NCI-H69 (cell line): Measurements from ENCODE around the gene DYDC1.
"Not testable (repeated sequence)": the region's sequence is repeated elsewhere in the genome, so short reads cannot be mapped to it uniquely, and the experiment has no call there.

Experiments
- DNase-seq: peaks from one replicate; lab custom pipeline; 2025; lab: John Stamatoyannopoulos, UW

The DYDC1 gene

DNA sequence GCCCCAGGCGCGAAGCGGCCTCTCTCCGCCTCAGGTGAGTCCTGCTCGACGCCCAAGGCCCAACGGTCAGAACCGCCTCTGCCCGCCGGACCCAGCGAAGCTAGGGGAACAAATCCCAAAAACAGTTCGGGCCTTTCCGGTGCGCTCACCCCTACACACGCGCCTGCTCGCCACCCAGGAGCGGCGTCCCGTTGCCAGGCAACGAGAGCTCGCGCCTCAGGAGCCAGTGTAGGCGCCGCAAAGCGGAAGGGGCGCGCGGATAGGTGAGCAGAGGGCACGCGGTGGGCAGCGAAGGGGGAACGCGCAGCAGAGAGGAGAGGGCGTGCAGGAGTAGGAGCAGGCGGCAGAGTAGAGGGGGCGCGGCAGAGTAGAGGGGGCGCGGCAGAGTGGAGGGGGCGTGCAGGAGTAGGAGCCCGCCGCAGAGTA lies at the start of gene DYDC1, which contains the start of gene DYDC2:
TSS of gene DYDC1 (minus strand) at position 193 of the 426 bp plus-strand sequence. CDS start 4,154 bp downstream, outside the sequence.
TSS of gene DYDC2 (plus strand) at position 219 of the 426 bp plus-strand sequence. CDS start 5,663 bp downstream, outside the sequence.
- peak; percentile 81 for DNase-seq

DNA sequence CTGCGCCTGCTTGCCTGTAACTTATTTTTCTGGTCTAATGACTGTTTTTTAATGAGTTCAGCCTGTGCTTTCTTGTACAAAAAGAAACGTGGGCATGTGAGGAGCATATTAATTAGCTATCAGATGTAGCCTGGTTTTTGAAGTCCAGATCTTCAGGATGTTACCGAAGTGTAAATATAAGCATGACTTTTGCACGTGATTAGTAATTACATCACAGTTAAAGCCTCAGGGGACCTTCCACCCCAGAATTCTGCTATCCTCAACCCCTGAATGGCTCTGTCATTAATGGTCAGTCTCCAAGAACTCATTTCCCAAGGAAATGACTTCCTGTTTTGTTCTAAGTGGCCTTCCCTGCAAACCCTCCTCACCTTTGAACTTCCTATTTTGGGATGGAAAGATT lies 49.6 kb upstream of the DYDC1 start:
- peak; percentile 6 for DNase-seq

DNA sequence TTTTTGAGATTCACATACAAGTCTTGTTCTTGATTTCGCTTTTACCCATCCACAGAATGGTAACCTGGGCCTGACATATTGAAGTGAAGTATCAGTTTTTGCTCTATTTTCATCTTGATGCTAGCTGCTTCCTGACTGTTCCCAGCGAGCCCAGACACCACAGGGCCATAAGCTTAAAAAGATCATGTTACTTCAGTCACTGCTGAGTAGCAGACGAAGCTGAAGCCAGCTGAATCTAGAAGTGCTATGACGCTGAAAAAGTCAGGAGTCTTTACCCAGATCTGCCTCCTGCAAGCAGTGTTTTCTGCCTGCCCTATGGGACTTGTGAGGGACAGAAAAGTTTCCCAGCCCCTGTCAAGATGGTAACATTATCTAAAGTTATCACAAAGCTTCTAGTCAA lies 49.1 kb upstream of the DYDC1 start:
- peak; percentile 47 for DNase-seq

DNA sequence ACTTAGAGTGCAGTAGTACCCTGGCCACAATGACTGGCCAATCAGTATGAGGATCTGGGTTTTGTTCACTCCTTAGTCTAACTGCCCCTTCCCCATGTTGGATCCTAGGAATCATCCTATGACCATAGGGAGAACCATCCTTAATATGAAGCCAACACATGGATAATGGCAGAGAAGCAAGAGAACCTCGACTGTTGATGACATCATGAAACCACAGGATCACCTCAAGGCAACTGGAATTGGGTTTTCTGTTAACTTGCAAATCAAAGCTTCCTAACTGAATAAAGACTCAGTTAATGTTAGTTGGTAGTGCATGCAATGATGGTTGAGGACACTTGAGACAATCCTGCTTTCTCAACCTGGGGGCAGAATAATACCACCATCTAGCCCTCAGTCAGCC lies 48.5 kb upstream of the DYDC1 start:
- no peak for DNase-seq

DNA sequence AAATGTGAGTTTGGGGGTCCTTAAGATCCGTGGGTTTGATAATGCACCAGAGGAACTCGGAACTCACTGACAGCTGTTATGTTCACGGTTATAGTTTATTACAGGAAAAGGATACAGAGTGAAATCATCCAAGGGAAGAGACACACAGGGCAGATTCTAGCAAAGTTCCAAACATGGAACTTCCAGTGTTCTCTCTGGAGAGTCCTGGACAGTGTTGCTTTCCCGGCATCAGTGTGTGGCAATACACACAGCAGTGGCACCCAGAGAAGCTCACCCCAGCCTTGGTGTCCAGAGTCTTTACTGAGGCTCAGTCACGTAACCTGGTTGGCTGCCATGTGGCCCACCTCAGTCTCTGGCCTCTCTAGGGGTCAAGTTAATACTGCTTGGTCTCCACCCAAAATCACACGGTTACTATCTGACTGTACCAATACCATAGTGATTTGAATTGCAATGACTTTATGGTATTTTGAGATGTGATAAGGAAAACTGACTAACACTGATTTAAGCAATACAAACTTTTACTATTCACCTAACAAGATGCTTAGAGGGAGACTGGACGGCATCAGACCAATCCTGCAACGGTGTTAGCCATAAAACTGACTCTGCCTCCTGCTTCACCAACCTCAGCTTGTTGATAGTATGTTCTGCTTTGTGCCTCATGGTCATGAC lies 43.7 kb upstream of the DYDC1 start:
- no peak for DNase-seq

DNA sequence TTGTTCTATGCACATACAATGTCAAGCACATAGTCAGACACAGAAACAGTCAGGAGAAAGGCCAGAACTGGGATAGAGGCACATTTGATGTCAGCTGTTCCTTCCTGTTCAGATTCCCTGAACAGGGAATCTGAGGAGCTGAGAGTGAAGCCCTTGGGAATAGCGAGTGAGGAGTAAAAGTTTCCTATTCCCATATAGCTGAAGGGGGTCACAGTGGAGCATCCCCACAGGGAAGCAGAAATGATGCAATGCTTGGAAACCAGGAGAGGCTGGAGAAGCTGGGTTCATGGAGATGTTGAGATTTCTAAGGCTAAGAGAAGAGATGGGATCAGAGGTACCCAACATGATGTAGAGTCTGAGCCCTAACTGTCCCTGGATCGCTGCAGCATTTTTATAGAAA lies 40.5 kb upstream of the DYDC1 start:
- DNase-seq, result peak; percentile 5

DNA sequence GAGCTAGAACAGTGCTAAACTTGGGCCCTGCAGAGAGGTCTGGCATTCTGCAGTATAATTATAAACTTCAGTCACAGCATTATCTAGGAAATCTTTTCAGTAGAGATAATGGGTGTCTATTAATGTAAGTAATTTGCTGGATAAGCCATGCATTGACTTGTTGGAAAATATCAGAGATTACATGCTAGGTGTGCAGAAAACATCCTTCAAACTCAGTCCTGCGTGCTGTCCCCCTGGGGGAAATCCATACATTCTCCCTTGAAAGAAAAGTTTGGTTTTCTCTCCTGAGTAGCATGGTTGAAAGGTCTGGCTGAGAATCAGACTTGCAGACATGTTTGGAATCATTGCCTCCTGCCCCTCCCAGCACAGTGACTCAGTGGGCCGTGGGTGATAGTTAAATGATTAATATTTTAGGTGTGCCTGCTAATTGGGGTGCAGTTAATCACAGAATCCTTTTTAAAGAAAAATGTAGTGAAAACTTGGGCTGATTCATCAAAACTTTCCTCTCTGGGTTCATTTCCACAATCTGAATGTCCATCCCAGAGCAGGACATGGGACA lies 37.9 kb upstream of the DYDC1 start:
- DNase-seq, result no peak

DNA sequence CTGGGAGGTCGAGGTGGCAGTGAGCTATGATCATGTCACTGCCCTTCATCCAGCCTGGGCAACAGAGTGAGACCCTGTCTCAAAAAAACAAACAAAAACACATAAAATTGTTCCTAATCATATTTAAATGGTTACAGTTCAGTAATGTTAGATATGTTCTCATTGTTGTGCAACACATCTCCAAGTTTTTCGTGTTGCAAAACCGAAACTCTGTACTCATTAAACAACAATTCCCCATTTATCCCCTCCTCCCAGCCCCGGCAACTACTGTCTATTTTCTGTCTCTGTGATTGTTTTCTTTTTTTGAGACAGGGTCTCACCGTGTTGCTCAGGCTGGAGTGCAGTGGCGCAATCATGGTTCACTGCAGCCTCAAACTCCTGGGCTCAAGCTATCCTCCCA lies 35.7 kb upstream of the DYDC1 start:
- no peak for DNase-seq

DNA sequence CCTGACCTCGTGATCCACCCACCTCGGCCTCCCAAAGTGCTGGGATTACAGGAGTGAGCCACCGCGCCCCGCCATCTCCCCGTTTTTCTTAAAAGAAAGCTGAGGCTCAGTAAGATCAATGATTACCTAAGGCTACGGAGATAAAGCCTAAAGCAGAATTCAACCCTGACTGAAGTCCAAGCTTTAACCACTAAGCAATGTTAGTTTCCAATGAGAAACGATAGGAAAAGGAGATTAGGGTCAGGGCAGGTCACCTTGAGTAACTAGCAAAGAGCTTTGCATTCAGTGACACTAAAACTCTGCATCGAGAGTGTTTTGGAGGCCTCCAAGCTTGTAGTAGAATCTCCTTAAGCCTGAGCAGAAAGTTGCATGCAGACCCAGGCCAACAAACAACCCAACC lies 34.2 kb upstream of the DYDC1 start:
- DNase-seq, result no peak

DNA sequence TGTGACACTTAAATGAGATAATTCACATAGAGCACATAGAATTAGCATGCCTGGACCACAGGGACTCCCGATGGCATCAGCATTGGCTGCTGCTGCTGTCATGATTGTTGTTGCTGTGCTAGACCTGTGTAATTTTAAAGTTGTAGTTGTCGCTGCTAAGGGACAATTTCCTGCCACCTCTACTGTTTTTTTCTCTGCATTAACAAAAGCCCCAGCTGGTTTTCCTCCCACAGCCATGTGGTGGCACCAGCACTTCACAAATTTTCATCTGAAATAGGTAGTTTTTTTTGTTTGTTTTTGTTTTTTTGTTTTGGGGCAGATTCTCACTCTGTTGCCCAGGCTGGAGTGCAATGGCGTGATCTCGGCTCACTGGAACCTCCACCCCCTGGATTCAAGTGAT lies 26.4 kb upstream of the DYDC1 start:
- peak; percentile 45 for DNase-seq

DNA sequence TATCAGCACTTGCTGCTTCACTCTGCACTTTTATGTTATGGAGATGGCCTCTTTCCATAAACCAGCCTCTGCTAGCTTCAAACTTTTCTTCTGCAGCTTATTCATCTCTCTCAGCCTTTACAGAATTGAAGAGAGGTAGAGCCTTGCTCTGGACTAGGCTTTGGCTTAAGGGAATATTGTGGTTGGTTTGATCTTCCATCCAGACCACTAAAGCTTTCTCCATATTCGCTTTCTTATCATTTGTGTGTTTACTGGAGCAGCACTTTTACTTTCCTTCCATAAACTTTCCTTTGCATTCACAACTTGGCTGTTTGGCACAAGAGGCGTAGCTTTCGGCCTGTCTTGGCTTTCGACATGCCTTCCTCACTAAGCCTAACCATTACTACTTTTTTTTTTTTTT lies 23.6 kb upstream of the DYDC1 start:
- no peak for DNase-seq

DNA sequence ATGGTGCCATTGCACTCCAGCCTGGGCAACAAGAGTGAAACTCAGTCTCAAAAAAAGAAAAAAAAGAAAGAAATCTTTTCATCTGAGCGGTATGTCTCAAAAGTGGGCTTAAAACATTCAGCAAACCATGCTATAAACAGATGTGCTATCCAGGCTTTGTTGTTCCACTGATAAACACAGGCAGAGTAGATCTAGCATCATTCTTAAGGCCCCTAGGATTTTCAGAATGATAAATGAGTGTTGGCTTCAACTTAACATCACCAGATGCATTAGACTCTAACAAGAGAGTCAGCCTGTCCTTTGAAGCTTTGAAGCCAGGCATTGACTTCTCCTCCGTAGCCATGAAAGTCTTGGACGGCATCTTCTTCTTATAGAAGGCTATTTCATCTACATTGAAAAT lies 23.1 kb upstream of the DYDC1 start:
- DNase-seq, result no peak

DNA sequence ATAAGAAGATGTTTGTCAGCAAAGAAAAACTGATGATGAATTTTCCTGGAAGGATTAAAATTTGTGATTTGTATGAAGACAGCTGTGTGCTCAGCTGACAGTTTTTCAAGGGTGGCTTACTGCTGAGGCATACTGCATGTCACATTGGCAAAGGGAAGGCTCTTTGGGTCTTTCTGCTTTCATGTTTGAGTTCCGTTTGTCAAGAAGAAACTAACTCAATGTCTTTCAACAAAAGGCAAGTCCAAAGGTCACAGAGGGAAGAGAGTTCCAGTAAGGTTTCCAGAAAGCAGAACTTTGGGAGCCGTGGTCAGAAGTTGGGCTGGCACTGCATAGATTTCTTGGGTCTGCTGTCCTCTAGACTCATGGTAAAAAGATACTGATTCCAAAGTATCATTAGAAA lies 16.9 kb upstream of the DYDC1 start:
- DNase-seq, result no peak

DNA sequence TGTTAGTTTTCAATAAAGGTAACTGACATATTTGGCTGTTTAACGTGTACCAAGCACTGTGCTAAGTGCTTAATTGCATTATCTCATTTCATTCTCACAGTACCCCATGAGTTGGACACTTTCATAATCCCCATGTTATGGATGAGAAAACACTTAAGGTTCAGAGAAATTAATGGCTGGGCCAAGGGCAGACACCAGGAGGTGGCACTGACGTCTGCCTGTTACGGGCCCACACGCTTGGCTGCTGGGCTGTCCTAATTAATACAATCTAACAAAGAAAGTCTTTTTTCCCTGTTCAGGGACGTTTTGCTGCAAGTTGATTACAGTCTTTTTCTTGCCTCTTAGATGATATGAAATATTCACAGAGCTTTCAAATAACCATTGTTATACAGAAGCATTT lies 16.1 kb upstream of the DYDC1 start:
- no peak for DNase-seq

DNA sequence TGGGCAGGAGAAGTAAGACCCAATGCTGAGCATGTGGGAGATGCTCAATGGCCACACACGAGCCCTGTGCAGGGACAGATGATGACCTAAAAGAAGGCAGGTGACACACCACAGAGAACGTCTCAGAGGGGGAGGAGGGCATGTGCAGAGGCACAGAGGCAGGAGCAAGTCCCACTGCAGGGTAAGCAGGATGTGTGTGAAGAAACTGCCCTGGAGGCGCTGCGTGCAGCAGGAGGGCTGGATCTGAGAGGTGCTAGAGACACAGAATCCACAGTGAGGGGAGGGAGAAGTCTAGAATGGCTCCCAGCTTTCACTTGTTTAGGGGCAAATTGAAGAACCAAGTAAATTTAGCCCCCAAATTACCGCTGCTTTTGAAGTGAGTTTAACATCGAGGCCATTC lies 14.9 kb upstream of the DYDC1 start:
- peak; percentile 11 for DNase-seq

DNA sequence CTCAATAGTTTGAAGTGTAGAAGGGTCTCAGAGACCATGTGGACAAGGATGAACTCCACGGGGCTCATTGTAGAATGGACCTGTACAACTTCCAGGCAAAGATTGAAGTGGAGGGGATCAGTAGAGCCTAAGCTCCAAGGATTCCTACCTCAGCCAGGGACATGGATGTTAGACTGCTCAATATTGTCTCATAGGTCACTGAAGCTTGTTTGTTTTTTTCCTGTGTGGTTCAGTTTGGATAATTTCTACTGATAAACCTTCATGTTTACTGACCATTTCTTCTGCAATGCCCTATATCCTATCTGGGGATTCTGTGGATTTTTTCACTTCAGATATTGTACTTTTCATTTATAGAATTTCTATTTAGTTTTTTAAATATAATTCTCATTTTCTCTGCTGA lies 9.0 kb upstream of the DYDC1 start:
- DNase-seq, result no peak

DNA sequence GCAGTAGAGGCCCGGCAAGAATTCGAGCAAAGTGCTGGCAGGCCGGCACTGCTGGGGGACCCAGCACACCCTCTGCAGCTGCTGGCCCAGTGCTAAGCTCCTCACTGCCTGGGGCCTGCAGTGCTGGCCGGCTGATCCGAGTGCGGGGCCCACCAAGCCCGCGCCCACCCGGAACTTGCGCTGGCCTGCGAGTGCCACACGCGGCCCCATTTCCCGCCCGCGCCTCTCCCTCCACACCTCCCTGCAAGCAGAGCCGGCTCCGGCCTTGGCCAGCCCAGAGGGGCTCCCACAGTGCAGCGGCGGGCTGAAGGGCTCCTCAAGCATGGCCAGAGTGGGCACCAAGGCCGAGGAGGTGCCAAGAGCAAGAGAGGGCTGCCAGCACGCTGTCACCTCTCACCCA lies 3.1 kb upstream of the DYDC1 start:
- DNase-seq, result no peak

DNA sequence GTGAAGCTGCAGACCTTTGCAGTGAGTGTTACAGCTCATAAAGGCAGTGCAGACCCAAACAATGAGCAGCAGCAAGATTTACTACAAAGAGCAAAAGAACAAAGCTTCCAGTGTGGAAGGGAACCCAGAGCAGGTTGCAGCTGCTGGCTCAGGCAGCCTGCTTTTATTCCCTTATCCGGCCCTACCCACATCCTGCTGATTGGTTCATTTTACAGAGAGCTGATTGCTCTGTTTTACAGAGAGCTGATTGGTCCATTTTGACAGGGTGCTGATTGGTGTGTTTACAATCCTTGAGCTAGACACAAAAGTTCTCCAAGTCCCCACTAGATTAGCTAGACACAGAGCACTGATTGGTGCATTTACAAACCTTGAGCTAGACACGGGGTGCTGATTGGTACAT lies 2.4 kb upstream of the DYDC1 start:
- not testable (repeated sequence) for DNase-seq

DNA sequence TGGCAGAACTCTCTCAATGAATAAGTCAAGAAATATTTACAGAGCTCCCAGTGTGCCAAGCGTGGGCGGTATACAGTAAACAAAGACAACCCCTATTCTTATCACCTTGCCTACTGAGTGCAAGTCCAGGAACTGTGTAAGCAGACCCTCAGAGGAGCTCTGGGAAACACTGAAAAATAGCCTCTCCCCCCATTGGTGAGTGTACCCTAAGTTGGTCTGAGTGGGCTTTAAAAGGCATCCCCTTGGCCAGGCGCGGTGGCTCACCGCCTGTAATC lies 1.2 kb upstream of the DYDC1 start:
- no peak for DNase-seq

DNA sequence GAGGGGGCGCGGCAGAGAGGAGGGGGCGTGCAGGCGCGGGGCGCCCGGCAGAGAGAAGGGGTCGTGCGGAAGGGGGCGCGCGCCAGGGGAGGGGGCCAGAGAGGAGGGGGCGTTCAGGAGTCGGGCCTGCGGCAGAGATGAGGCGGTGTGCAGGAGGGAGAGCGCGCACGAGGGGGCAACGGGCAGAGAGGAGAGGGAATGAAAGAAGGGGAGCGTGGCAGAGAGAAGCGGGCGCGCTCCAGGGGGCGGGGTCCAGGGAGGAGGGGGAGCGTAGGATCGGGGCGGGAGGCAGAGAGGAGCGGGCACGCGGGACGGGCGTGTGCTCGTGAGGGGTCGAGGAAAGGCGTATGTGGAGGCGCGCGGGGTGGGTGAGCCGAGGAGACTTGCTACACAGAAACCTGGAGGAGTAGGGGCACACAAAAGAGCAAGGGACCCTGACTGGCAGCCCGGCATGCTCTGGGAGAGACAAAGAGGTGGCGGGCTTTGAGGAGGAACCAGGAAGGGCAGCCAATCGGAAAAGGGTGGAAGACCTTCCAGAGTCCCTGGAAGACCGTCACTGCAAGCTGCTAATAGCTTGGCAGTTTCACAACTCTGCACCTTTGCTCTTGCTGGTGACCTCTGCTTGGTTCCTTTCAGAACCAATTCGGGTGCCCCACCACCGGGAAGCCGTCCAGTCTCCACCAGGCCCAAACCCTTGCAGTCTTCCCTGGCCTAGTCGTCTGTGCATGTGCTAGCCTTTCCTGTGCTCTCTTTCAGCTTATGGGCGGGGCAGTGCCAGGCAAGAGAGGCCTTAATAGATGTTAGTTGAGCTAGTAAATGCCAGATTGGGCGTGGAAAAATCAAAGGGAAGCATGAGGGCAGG lies 665 bp upstream of the DYDC1 start:
- peak; percentile 44 for DNase-seq

DNA sequence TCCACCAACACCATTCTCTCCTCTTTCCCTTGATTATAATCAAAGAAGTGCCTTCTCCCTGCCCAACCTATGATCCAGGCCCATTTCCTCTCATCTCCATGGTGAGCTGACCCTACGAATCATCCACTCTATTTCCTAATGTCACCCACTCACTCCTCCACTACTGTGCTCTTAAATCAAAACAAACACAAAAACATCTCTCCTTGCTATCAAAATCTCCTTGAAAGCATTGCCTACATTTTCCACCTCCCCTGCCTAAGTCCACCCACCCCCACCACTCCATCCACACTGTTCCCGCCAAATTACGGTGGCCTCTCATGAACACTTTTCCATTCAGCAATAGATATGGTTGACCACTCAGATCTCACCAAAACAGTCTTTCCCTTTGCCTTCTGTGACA lies 5.3 kb downstream of the DYDC1 start:
- DNase-seq, result no peak

DNA sequence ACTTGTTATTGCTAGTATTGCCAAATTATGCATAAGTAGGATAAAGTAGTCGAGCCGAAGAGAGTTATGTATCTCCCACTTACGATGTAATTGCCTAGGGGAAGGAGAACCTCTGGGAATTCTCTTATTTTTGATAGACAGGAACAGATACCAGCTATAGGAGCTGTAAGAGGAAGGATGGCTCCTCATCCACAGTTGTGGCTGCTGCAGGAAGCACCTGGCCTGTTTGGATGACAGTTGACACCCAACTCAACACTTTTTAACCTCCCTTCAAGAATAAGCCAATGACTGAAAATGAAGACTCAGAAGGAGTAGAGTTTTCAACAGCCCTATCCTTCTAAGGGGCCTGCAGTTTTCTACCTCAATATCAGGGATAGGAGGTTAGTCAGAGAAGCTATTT lies 6.3 kb downstream of the DYDC1 start:
- DNase-seq, result no peak

DNA sequence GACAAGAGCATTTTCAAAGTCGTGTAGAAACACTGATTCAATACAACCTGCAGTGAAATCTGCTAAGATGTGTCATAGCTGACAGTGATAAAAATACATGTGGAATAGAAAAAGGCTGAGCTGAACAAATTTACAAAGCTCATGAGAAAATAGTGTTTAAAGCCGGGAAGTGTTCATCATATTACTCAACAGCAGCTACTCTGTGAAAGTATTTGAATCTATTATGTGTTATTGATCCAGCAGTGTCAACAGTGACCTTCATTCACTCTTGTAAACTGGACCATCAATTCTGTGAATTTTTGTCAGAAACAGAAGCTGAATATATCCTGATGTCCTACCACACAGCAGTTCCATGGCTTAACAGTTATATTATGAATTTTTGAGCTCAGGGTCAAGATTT lies 11.6 kb downstream of the DYDC1 start:
- DNase-seq, result no peak
